ENCODE measurements around the gene PLAGL2.

DNA sequence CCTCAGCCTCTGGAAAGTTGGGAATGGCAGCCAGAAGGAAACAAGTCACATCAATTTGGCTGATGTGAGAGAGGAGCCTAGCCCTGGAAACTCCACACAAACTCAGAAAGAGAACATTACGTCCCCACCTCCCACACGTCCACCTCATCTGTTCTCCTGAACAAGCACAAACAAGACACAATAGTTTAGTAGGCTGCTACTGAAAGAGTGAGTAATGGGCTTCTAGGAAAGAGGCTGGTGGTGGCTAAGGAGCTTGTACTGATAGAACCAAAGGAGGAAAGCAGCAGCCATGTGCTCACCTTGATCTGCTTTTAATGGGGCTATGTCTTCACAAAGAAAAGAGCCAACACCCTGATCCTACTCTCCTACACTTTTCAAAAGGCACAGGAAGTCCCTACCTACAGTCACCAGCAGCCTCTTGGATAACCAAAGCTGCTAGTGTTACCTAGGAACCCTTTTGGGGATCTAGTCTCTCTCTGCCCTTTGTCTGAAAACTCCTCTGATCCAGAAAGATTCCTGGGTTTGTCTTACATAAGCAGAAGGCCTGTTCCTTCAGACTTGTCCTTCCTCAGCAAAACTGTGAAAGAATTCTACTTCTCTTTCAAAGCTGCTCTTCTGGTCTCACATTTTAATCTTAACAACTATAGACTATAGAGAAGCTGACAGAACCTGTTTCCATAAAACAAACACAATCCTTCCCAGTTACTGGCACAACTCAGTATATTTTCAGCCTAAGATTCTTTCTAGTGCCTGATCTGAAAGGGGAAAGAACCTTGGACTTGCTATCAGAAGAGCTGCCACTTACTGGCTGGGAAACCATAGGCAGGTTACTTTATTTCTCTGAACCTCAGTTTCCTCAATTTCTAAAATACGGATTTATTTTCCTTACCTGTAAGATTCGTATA is 3.1 kb downstream of the PLAGL2 start:
- TF ChIP-seq POLR2A (IDR thresholded peaks at IDR 0.05) (no peak), CTCF (IDR thresholded peaks at IDR 0.05) (no peak), POLR2AphosphoS5 (IDR thresholded peaks at IDR 0.05) (peak in 1 of 3 donors; percentile 45)

Measured in breast epithelium (tissue), 3 donors.